Endometrial microvascular endothelial cells (primary cell): ENCODE measurements around the gene VSTM4. TPM values are rescaled to one million over a fixed set of nuclear protein-coding genes. Genes with fewer than 3 reads are reported as not detected.

Experiments
- in situ Hi-C: cut with HindIII; loops from 2 replicates; pipeline ENCODE4 v1.10.0; 2017; ENCODE audit warnings: low sequenced_read_pairs, low pct_unique_long_range_greater_than_20kb; ENCODE audit errors: inconsistent ontology term
- total RNA-seq: library from RNA; depleted of rRNA; stranded (reverse); fragments of >200 nt; gene quantifications from one replicate; pipeline ENCODE4 v1.2.3, GENCODE V29; 2015; ENCODE audit errors: inconsistent ontology term

VSTM4 gene
- total RNA-seq, 1 donor from 2014 or later = 0.56 TPM

GRCh38 chr10:49034925-49035324 is 80.4 kb downstream of the VSTM4 start:
- in situ Hi-C loops = no loop called here

GRCh38 chr10:49033939-49034338 is 81.4 kb downstream of the VSTM4 start:
- in situ Hi-C loops = no loop called here

DNA sequence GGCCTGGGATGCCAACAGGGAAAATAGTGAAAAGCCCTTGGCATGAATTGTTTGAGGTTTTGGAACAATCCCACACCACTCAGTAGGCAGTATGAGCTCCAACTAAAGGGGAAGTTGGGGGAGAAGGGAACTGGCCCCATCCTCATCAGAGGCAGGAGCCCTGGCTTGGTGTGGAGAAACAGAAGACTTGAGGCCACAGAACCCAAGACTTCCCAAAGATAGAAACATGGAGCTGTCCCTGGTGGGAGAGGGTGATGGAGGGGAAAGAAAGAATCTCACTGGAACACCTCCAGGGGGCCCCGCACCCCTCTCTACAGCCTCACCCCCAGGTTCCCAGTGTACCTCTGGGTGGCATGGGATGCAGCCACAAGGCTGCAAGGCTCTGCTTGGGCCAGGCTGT is 85.7 kb downstream of the VSTM4 start:
- in situ Hi-C loops = no loop called here

DNA sequence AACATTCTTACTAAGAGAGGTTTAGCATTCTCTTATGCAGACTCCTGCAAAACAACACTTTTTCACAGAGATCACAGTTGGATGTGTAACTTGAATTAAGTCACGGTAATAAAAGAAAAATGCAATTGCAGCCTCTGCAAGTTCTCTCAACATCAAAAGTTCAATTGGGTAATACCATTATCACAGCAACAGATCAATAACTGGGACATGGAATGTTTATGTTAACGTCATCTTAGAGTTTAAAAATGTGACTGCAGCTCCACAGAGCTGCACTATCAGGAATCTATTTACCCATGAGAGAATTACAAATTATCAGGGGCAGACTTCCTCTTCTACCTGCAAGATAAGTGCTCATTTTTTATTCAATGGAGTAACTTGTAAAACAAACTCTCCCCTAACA is 86.7 kb downstream of the VSTM4 start:
- in situ Hi-C loops = no loop called here

- in situ Hi-C loops = no loop called here
Measured at GRCh38 chr10:49025347-49025983, 89.9 kb downstream of the VSTM4 start.

GRCh38 chr10:49024484-49024883 is 90.8 kb downstream of the VSTM4 start:
- in situ Hi-C loops = no loop called here

GRCh38 chr10:49023752-49024151 is 91.6 kb downstream of the VSTM4 start:
- in situ Hi-C loops = no loop called here

DNA sequence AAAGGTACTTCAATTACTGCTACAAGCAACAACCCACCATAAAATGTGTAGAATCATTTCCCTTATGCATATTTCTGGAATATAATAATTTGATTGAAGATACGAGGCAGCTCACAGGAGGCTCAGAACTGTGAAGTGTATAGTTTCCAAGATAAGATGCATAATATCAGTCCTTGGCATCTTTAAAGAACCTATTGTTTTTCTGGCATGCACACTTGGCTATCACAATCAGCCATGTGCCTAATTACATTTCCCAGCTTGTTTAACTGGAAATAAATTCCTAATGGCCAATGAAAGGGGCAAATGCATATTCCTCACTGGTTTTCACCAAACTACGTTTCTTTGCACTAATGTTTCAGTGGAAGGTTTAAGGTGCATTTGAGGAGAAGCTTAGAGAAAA is 92.3 kb downstream of the VSTM4 start:
- in situ Hi-C loops = no loop called here

- in situ Hi-C loops = no loop called here
Measured at GRCh38 chr10:49021685-49022084, 93.6 kb downstream of the VSTM4 start.

DNA sequence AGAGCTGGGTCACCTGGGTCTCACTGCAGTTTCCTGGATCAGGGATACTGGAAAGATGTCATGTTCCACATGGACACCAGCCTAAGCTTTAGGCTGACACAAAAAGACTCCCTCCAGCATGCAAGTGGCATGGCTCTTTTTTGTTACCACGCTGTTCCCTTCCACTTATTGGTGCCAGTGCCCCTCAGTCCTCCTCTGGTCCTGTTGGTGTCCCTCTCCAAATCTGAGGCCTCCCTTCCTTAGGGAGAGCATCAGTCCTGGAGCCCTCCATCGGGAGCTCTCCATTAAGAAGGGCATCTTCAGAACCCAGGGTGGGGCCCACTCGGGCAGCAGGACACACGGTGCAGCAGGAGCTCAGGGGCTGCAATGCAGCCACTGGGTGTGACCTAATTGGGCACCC is 99.6 kb downstream of the VSTM4 start:
- in situ Hi-C loops = no loop called here

- in situ Hi-C loops = no loop called here
Measured at GRCh38 chr10:49012603-49013002, 102.7 kb downstream of the VSTM4 start.

DNA sequence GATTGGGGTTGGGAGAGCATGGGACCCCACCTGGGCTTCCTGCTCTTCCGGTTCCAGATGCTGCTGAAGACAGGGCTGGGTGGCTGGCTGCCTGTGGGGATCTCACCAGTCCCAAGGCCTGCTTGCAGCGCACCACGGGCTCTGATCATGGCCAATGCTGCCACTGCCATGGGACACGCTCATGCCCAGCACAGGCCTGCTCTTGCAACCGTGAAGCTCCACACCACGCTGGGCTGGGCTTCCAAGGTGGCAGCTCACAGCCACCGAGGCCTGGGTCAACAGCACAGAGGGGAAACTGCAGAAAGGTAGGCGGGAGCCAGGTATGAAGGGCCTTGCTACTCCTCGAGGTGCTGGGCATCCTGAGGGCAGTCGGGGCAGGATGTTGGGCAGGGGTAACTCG is 103.6 kb downstream of the VSTM4 start:
- in situ Hi-C loops = no loop called here

DNA sequence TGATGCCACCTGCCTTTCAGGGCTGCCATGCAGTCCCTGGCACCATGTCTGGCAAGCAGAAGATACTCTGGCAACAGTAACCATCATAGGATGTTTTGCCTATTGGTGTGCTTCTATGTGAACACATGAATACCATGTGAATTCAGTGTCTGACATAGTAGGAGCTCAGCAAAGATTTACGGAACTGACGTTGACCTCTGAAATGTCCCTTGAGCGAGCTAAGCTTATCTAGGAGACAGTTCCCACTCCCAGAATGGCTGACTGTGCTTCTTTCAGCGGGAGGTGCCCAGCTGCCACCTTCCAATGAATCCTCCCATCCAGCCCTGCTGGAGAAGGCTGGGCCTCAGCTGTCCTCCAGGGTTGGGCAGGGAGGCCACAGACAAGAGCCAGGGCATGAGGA is 104.5 kb downstream of the VSTM4 start:
- in situ Hi-C loops = no loop called here

- in situ Hi-C loops = no loop called here
Measured at GRCh38 chr10:49010295-49010694, 105.0 kb downstream of the VSTM4 start.

- in situ Hi-C loops = no loop called here
Measured at GRCh38 chr10:49009199-49009979, 105.9 kb downstream of the VSTM4 start.

- in situ Hi-C loops = no loop called here
Measured at GRCh38 chr10:49008505-49009198, 106.7 kb downstream of the VSTM4 start.

- in situ Hi-C loops = no loop called here
Measured at GRCh38 chr10:49008091-49008490, 107.2 kb downstream of the VSTM4 start.

DNA sequence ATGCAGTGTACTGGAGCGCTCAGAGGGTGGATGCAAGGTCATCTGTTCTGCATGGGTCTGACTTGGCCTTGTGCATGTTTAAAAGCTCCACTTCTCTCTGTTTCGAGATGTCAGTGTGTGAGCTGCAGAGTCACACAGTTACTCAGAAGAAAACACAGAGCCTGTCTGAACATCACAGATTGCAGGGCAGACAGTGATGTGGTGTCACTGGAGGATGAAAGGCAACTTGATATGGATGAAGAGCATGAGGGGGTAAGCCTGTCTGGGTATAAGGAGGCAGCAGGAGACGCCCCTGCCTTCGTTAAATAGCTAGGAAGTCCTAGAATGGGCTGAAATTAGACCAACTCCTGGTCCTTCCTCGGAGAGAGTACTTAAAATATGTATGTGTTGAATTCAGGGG is 108.2 kb downstream of the VSTM4 start:
- in situ Hi-C loops = no loop called here

DNA sequence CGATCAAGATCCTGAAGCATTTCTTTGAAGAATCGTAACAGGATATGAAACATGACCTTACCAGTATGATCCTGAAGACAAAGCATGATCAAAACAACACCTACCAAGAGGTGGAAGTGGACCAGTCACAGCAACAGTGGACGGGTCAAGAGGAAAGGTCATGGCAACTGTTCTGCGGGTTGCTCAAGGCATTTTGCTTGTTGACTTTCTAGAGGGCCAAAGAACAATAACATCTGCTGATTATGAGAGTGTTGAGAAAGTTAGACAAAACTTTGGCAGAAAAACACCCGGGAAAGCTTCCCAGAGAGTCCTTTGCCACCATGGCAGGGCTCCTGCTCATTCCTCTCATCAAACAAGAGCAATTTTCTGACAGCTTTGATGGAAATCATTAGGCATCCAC is 110.1 kb downstream of the VSTM4 start:
- in situ Hi-C loops = no loop called here
